ENCODE data around the gene SYPL1.

Gene SYPL1

DNA sequence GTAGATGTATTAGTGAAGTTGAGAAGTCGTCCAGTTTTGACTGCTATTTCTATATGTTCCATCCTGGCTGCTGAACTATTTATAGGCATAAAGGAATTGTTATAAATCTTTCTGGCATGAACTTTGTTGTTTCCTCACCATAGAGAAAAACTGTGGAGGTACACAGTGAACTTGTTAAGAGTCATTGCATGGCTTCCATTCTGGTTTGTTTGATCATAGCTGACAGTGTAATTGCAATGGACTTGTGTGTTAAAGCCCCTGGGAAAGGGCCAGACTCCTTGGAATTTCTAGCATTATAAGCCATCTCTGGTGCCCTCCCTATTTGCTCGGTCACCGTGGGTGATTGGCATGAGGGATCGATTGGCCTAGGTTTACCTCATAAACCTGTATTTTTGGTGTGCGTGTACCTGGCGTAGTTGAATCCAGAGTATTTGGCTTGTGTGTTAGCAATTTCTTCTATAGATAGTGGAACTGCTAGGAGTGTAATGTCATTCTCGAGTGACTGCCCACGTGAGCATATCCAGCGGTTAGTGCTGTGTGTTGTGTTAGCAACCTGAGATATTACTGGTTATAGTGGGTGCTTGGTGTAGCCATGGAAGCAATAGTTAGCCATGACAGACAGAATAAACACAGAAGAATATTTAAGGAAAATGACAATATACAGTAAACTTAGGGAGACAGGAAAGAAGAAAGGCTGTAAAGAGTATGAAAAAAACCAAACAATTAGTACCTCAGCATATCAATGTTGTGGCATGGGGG, 5.9 kb upstream of the SYPL1 start:
- H3K4me1 ChIP-seq: no peaks in the 10 kb centered on the region
- no peaks in the 10 kb centered on the region; the same call in 1 of the 2 replicates for H3K9me3 ChIP-seq
- no peak for TF ChIP-seq CTCF (IDR thresholded peaks at IDR 0.05; ENCODE audit: low read depth, low read length)
- no peak for DNase-seq
- no peaks in the 10 kb centered on the region for H3K36me3 ChIP-seq
- H3K4me3 ChIP-seq (ENCODE audit: low read depth, low read length): no peak overlapping the region
- H3K27me3 ChIP-seq: no peaks in the 10 kb centered on the region

DNA sequence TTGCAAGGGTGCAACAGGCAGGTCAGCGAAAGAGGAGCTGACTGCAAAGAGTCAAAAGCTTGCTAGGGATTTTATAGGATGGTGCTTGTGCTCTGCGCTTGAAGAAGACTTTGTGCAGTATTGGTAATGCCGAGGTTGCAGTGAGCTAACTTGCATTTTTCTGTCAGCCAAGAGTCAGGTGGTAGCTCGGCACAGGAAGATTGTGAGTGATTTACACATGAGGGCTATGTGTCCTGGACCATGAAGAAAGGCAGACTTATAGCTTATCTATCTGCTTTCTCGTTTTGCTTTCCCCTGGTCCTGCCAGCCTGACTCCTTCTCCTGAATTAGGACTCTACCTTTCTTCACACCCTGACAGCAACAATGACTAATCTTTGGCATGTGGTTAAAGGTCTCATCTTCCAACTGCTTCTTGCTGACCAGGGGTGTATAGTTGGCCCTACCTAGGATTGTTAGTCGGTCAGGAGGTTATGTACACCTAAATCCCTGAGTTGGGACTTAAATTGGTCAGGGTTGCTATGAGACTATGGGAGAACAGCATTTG, 4.1 kb upstream of the SYPL1 start:
- Histone ChIP-seq H3K4me3 (ENCODE audit: low read depth, low read length) (no peak overlapping the region), H3K4me1 (0 out of 2 replicates have a peak, but pooled peaks cover 2% of the 10 kb centered on the region), H3K36me3 (no peaks in the 10 kb centered on the region), H3K27me3 (no peaks in the 10 kb centered on the region), H3K9me3 (no peaks in the 10 kb centered on the region)
- no peak for DNase-seq
- no peak for TF ChIP-seq CTCF (IDR thresholded peaks at IDR 0.05; ENCODE audit: low read depth, low read length)

DNA sequence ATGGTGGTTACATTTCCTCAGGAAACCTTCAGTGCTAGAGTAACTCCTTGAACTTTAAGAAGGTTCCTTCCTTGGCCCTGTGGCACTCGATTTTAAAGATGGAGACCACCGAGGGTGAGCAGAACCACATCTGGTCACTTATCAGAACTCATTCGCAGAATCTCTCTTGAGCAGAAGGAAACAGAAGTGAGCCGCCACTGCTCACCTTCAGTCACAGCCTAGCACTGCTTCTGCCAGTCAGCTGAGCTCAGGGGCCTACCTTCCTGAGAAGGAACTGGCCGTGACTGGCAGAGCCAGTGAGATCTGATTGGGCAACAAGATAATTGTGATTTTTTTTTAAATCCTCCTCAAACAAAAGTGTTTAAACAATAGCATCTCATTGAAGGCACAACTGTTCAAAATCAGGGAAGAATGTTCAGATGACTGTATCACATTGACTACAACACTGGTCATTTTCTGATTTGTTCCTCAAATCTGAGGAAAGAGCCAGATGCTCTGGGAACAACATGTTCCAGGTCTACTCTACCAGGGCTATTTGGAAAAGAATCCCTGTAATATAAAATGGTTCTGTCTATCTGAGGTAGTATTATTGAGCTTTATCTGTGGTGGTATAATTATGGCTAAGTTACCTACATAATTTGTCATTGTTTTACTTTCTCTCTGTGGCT, 2.7 kb upstream of the SYPL1 start:
- Histone ChIP-seq H3K27me3 (no peaks in the 10 kb centered on the region), H3K9me3 (no peaks in the 10 kb centered on the region), H3K4me3 (ENCODE audit: low read depth, low read length) (no peak overlapping the region), H3K4me1 (0 out of 2 replicates have a peak, but pooled peaks cover 2% of the 10 kb centered on the region), H3K36me3 (no peaks in the 10 kb centered on the region)
- no peak for TF ChIP-seq CTCF (IDR thresholded peaks at IDR 0.05; ENCODE audit: low read depth, low read length)
- no peak for DNase-seq

- no peak for TF ChIP-seq CTCF (IDR thresholded peaks at IDR 0.05; ENCODE audit: low read depth, low read length)
- no peaks in the 10 kb centered on the region for H3K27me3 ChIP-seq
- no peaks in the 10 kb centered on the region for H3K9me3 ChIP-seq
- H3K36me3 ChIP-seq: no peaks in the 10 kb centered on the region
- DNase-seq: no peak
- H3K4me3 ChIP-seq (ENCODE audit: low read depth, low read length): peak overlapping the region; percentile 69
- H3K4me1 ChIP-seq: 0 out of 2 replicates have a peak, but pooled peaks cover 2% of the 10 kb centered on the region
Observed at GRCh38 chr7:106112972-106113421, 885 bp upstream of the SYPL1 start.

GRCh38 chr7:106111655-106112117, 426 bp downstream of the SYPL1 start:
- DNase-seq: peak; percentile 78

More at GRCh38 chr7:106111655-106112117, 426 bp downstream of the SYPL1 start:
- 0 out of 2 replicates have a peak, but pooled peaks cover 2% of the 10 kb centered on the region for H3K4me1 ChIP-seq
- TF ChIP-seq CTCF (IDR thresholded peaks at IDR 0.05; ENCODE audit: low read depth, low read length): no peak
- H3K9me3 ChIP-seq: no peaks in the 10 kb centered on the region
- H3K27me3 ChIP-seq: no peaks in the 10 kb centered on the region
- peak overlapping the region; percentile 91 for H3K4me3 ChIP-seq (ENCODE audit: low read depth, low read length)
- no peaks in the 10 kb centered on the region for H3K36me3 ChIP-seq
